SK-N-SH (cell line): ENCODE measurements around the gene UBE2D4. TPM values are rescaled to one million over a fixed set of nuclear protein-coding genes. Genes with fewer than 3 reads are reported as not detected.

Experiments
- CTCF ChIA-PET: fragments of 300-600, 350-600 bp; formaldehyde crosslinking; extraction: SDS; loops from one replicate; lab custom pipeline; 2021; lab: Yijun Ruan, JAX
- POLR2A ChIA-PET: fragments of 350-600 bp; sonication (Branson Sonifier 250); formaldehyde crosslinking; extraction: SDS; loops from one replicate; lab custom pipeline; 2020; ENCODE audit warnings: antibody characterized with exemption, inconsistent platforms; lab: Yijun Ruan, JAX
- DNase-seq: peaks from one replicate; pipeline ENCODE4 v3.0.0; 2012
- H2AFZ ChIP-seq: fragments of 200-600 bp; sonication (generic); 2 replicates; pipeline ENCODE4 v1.8.1; 2016; ENCODE audit warnings: antibody characterized with exemption, mild to moderate bottlenecking, low read depth
- H3F3A ChIP-seq: fragments of 200-600 bp; sonication (generic); replicated peaks from 2 replicates; pipeline ENCODE3; 2016; ENCODE audit warnings: antibody characterized with exemption, mild to moderate bottlenecking; ENCODE audit not compliant: insufficient read depth
- H3K27ac ChIP-seq, 2 experiments: fragments of 200-500 bp in 1 of 2; fragments of 200-600 bp in 1 of 2; sonication (Bioruptor generic) in 1 of 2; sonication (generic), shearing (Covaris generic) in 1 of 2; 2 replicates each; pipeline versions ENCODE4 v1.5.1 to v1.6.1; 2014 to 2016; ENCODE audit warnings: low read depth in 2 of 2, inconsistent platforms in 1 of 2, low read length in 1 of 2, mild to moderate bottlenecking in 1 of 2, mixed read lengths in 1 of 2
- H3K27me3 ChIP-seq: fragments of 200-600 bp; sonication (generic), shearing (Covaris generic); 2 replicates; pipeline ENCODE4 v1.6.1; 2016; ENCODE audit warnings: mixed run types; ENCODE audit not compliant: insufficient read depth
- H3K36me3 ChIP-seq, 2 experiments: fragments of 200-500 bp in 1 of 2; fragments of 200-600 bp in 1 of 2; sonication (Bioruptor generic) in 1 of 2; sonication (generic) in 1 of 2; replicated peaks in 1 of 2; 2 replicates each; pipeline versions ENCODE3 to v1.5.1; 2014 to 2016; ENCODE audit warnings: low read length in 1 of 2, mild to moderate bottlenecking in 1 of 2; ENCODE audit not compliant: insufficient read depth in 2 of 2, control insufficient read depth in 1 of 2
- H3K4me1 ChIP-seq, 2 experiments: fragments of 200-500 bp in 1 of 2; fragments of 200-600 bp in 1 of 2; sonication (Bioruptor generic) in 1 of 2; sonication (generic), shearing (Covaris generic) in 1 of 2; 2 replicates each; pipeline versions ENCODE4 v1.5.1 to v1.6.1; 2014 to 2016; ENCODE audit warnings: low read depth in 1 of 2, low read length in 1 of 2, mixed run types in 1 of 2; ENCODE audit not compliant: insufficient read depth in 2 of 2, control insufficient read depth in 1 of 2
- H3K4me2 ChIP-seq: fragments of 200-600 bp; sonication (generic), shearing (Covaris generic); 2 replicates; pipeline ENCODE4 v1.6.1; 2017; ENCODE audit warnings: mixed run types
- H3K4me3 ChIP-seq, 2 experiments: fragments of 200-500 bp in 1 of 2; fragments of 200-600 bp in 1 of 2; sonication (Bioruptor generic) in 1 of 2; sonication (generic), shearing (Covaris generic) in 1 of 2; 2 replicates each; pipeline versions ENCODE4 v1.5.1 to v1.8.1; 2014 to 2016; ENCODE audit warnings: low read depth in 2 of 2, inconsistent platforms in 1 of 2, low read length in 1 of 2, mild to moderate bottlenecking in 1 of 2, mixed read lengths in 1 of 2, moderate library complexity in 1 of 2
- H3K79me2 ChIP-seq: fragments of 200-600 bp; sonication (generic); 2 replicates; pipeline ENCODE4 v1.8.1; 2017; ENCODE audit warnings: mild to moderate bottlenecking; ENCODE audit not compliant: insufficient read depth
- H3K9ac ChIP-seq: fragments of 200-600 bp; sonication (generic); 2 replicates; pipeline ENCODE4 v1.6.1; 2017; ENCODE audit warnings: mixed run types
- H3K9me2 ChIP-seq: fragments of 200-600 bp; sonication (generic); 2 replicates; pipeline ENCODE4 v1.6.1; 2017; ENCODE audit warnings: mixed run types
- H3K9me3 ChIP-seq: fragments of 200-600 bp; sonication (generic); 2 replicates; pipeline ENCODE4 v1.6.1; 2017; ENCODE audit warnings: mixed run types, mild to moderate bottlenecking, moderate library complexity
- H4K20me1 ChIP-seq: fragments of 200-600 bp; sonication (generic); 2 replicates; pipeline ENCODE4 v1.6.1; 2017; ENCODE audit warnings: mild to moderate bottlenecking, mixed run types; ENCODE audit not compliant: insufficient read depth
- ELF1 ChIP-seq: IDR thresholded peaks from 2 replicates; pipeline ENCODE4 v1.4.0; 2012
- EZH2phosphoT487 ChIP-seq: fragments of 200-600 bp; sonication (generic); IDR thresholded peaks from 2 replicates; pipeline ENCODE4 v1.6.1; 2017; ENCODE audit warnings: low read depth, mixed run types, mild to moderate bottlenecking, antibody characterized with exemption, moderate library complexity, borderline replicate concordance
- FOXJ3 ChIP-seq: sonication (generic); formaldehyde crosslinking; IDR thresholded peaks from 2 replicates; pipeline ENCODE4 v1.5.1; 2020; ENCODE audit warnings: mild to moderate bottlenecking, missing genetic modification reagents
- GABPA ChIP-seq: IDR thresholded peaks from 2 replicates; pipeline ENCODE4 v1.4.0; 2012; ENCODE audit warnings: low read depth, mild to moderate bottlenecking
- GATA2 ChIP-seq: sonication (generic); formaldehyde crosslinking; IDR thresholded peaks from 2 replicates; pipeline ENCODE4 v1.5.0; 2020; ENCODE audit warnings: mild to moderate bottlenecking, missing genetic modification reagents
- JUND ChIP-seq: IDR thresholded peaks from 2 replicates; pipeline ENCODE4 v1.4.0; 2012
- MAX ChIP-seq: IDR thresholded peaks from 2 replicates; pipeline ENCODE4 v1.4.0; 2012; ENCODE audit warnings: low read depth
- MEF2A ChIP-seq: IDR thresholded peaks from 2 replicates; pipeline ENCODE4 v1.4.0; 2012; ENCODE audit warnings: low read depth, borderline replicate concordance
- NFIC ChIP-seq: IDR thresholded peaks from 2 replicates; pipeline ENCODE4 v1.4.0; 2012; ENCODE audit warnings: borderline replicate concordance
- POLR2AphosphoS5 ChIP-seq: IDR thresholded peaks from 2 replicates; pipeline ENCODE4 v1.6.1; 2012; ENCODE audit warnings: low read depth, low read length
- RFX5 ChIP-seq: IDR thresholded peaks from 2 replicates; pipeline ENCODE4 v1.6.1; 2012; ENCODE audit warnings: mild to moderate bottlenecking, improper control_type of control experiment, low read length
- SIN3A ChIP-seq: IDR thresholded peaks from 2 replicates; pipeline ENCODE4 v1.6.1; 2012; ENCODE audit warnings: low read depth, mild to moderate bottlenecking, low read length, moderate library complexity, borderline replicate concordance
- TEAD4 ChIP-seq: IDR thresholded peaks from 2 replicates; pipeline ENCODE4 v1.4.0; 2012; ENCODE audit warnings: mild to moderate bottlenecking, borderline replicate concordance; ENCODE audit not compliant: insufficient read depth
- WGBS: methylation state at CpG from one replicate; pipeline ENCODE4 v1.1.6; 2017; ENCODE audit warnings: low lambda C conversion rate; 5-methylcytosine and 5-hydroxymethylcytosine counted together
- polyA plus RNA-seq, 3 experiments: library from polyadenylated mRNA; depleted of rRNA; stranded (reverse); fragments of >200 nt; gene quantifications; 2 replicates each; pipeline ENCODE4 v1.2.3, GENCODE V29; 2012
- TF ChIP-seq, protein P1 (sequence below): IDR thresholded peaks from 2 replicates; pipeline ENCODE4 v1.6.1; 2012; ENCODE audit warnings: mild to moderate bottlenecking, low read depth, low read length, moderate library complexity
- TF ChIP-seq, protein P2 (sequence below): fragments of 150-350 bp; IDR thresholded peaks from 2 replicates; pipeline ENCODE4 v1.6.1; 2017; ENCODE audit warnings: antibody characterized with exemption, low read length, low read depth, borderline replicate concordance

The UBE2D4 gene
- polyA plus RNA-seq, 1 of the 3 experiments (the other 2 are of a cell fraction) = 22.8 TPM

GRCh38 chr7:43906331-43907010 is 19.8 kb upstream of the UBE2D4 start, which contains the start of gene URGCP (continued):
- no peak for TF ChIP-seq GATA2 (CRISPR knock-in tag)
- peak; percentile 36; the same call in 1 of the 2 replicates for TF ChIP-seq SIN3A
- TF ChIP-seq JUND = no peak
- TF ChIP-seq MEF2A = no peak

DNA sequence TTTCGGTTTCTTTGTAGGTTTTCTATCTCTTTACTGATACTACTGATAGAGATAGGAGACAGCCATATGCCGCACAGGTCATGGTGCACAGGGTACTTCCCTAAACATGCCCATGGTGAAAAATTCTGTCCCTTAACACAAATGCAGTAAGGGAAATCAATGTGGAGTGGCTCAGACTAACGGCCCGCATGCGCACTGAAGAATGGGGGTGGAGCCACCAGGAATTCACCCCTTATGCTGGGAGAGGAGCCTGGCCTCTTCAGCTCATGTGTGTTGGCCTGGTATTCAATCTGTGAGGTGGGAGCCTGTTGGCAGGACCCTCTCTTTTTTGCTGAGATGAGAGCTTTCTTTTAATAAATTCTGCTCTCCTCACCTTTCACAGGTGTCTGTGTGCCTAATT is 11.4 kb upstream of the UBE2D4 start:
- WGBS = 96% methylated on average over 5 of the region's 5 CpGs
- no peak for DNase-seq
- no peak for TF ChIP-seq MAX
- TF ChIP-seq RFX5 = no peak
- TF ChIP-seq TEAD4 = no peak
- no peak for TF ChIP-seq NFIC
- no peak for TF ChIP-seq JUND
- TF ChIP-seq, protein P1, sequence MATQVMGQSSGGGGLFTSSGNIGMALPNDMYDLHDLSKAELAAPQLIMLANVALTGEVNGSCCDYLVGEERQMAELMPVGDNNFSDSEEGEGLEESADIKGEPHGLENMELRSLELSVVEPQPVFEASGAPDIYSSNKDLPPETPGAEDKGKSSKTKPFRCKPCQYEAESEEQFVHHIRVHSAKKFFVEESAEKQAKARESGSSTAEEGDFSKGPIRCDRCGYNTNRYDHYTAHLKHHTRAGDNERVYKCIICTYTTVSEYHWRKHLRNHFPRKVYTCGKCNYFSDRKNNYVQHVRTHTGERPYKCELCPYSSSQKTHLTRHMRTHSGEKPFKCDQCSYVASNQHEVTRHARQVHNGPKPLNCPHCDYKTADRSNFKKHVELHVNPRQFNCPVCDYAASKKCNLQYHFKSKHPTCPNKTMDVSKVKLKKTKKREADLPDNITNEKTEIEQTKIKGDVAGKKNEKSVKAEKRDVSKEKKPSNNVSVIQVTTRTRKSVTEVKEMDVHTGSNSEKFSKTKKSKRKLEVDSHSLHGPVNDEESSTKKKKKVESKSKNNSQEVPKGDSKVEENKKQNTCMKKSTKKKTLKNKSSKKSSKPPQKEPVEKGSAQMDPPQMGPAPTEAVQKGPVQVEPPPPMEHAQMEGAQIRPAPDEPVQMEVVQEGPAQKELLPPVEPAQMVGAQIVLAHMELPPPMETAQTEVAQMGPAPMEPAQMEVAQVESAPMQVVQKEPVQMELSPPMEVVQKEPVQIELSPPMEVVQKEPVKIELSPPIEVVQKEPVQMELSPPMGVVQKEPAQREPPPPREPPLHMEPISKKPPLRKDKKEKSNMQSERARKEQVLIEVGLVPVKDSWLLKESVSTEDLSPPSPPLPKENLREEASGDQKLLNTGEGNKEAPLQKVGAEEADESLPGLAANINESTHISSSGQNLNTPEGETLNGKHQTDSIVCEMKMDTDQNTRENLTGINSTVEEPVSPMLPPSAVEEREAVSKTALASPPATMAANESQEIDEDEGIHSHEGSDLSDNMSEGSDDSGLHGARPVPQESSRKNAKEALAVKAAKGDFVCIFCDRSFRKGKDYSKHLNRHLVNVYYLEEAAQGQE = no peak
- TF ChIP-seq, protein P2, sequence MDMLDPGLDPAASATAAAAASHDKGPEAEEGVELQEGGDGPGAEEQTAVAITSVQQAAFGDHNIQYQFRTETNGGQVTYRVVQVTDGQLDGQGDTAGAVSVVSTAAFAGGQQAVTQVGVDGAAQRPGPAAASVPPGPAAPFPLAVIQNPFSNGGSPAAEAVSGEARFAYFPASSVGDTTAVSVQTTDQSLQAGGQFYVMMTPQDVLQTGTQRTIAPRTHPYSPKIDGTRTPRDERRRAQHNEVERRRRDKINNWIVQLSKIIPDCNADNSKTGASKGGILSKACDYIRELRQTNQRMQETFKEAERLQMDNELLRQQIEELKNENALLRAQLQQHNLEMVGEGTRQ = no peak
- TF ChIP-seq MEF2A = no peak
- no peak for TF ChIP-seq FOXJ3 (CRISPR knock-in tag)
- no peak for TF ChIP-seq ELF1
- no peak for TF ChIP-seq GABPA
- TF ChIP-seq POLR2AphosphoS5 = no peak
- TF ChIP-seq EZH2phosphoT487 = no peak

More for the DNA sequence above, 11.4 kb upstream of the UBE2D4 start:
- H3K9ac ChIP-seq = no peak overlapping the region
- no peak overlapping the region for H3K4me3 ChIP-seq
- ChIA-PET POLR2A (no interaction called here), CTCF (interaction anchor here (0.8 to 1.6 kb wide), 2 partner anchors 10 to 332 kb away, joined by 3 to 8 read pairs; partner anchors contain the start of gene STK17A)
- H3K79me2 ChIP-seq = no peaks in the 10 kb centered on the region
- H2AFZ ChIP-seq = no peak overlapping the region
- peaks cover 4% of the 10 kb centered on the region for H3F3A ChIP-seq
- no peaks in the 10 kb centered on the region for H3K27me3 ChIP-seq
- H3K4me2 ChIP-seq = no peak overlapping the region
- H3K27ac ChIP-seq = no peak overlapping the region
- no peaks in the 10 kb centered on the region for H3K9me3 ChIP-seq
- no peaks in the 10 kb centered on the region for H3K9me2 ChIP-seq
- H3K4me1 ChIP-seq = no peaks in the 10 kb centered on the region; a peak in 1 of 4 replicates
- no peaks in the 10 kb centered on the region for H4K20me1 ChIP-seq
- no peaks in the 10 kb centered on the region for H3K36me3 ChIP-seq
